Mesenchymal stem cell (in vitro differentiated cells and primary cell): Measurements from ENCODE around the gene ATP1B3.
A peak's percentile ranks its signal among the peaks of the same experiment; 100 is the strongest.

Experiments used
- DNase-seq: peaks from one replicate; pipeline ENCODE4 v3.0.0-alpha.2; 2013
- H2AFZ ChIP-seq: one replicate; pipeline ENCODE4 v1.6.1; 2013; ENCODE audit warnings: low read depth, mild to moderate bottlenecking, control low read depth, inconsistent platforms, low read length, moderate library complexity
- H2AK5ac ChIP-seq: 2 replicates; pipeline ENCODE4 v1.6.1; 2013; ENCODE audit warnings: low read length, moderate library complexity, mild to moderate bottlenecking, inconsistent platforms; ENCODE audit not compliant: severe bottlenecking
- H2BK120ac ChIP-seq: one replicate; pipeline ENCODE4 v1.6.1; 2013; ENCODE audit warnings: low read depth, mild to moderate bottlenecking, inconsistent platforms, low read length, moderate library complexity
- H2BK12ac ChIP-seq, 2 experiments: one replicate each; pipeline ENCODE4 v1.6.1; 2013; ENCODE audit warnings: inconsistent platforms in 2 of 2, low read length in 2 of 2, mild to moderate bottlenecking in 2 of 2, moderate library complexity in 2 of 2, control low read depth in 1 of 2
- H2BK15ac ChIP-seq: one replicate; pipeline ENCODE4 v1.6.1; 2013; ENCODE audit warnings: mild to moderate bottlenecking, low read depth, inconsistent platforms; ENCODE audit not compliant: poor library complexity, severe bottlenecking
- H2BK5ac ChIP-seq: 2 replicates; pipeline ENCODE4 v1.6.1; 2013; ENCODE audit warnings: low read depth, mild to moderate bottlenecking, low read length, control low read depth, inconsistent platforms; ENCODE audit not compliant: poor library complexity, severe bottlenecking
- H3K14ac ChIP-seq, 2 experiments: one replicate each; pipeline ENCODE4 v1.6.1; 2013; ENCODE audit warnings: inconsistent platforms in 2 of 2, low read length in 2 of 2, control low read depth in 1 of 2, mild to moderate bottlenecking in 1 of 2, moderate library complexity in 1 of 2
- H3K18ac ChIP-seq, 2 experiments: one replicate each; pipeline ENCODE4 v1.6.1; 2013; ENCODE audit warnings: inconsistent platforms in 2 of 2, low read length in 2 of 2, control low read depth in 1 of 2, low read depth in 1 of 2, mild to moderate bottlenecking in 1 of 2
- H3K23ac ChIP-seq, 2 experiments: one replicate each; pipeline ENCODE4 v1.6.1; 2013; ENCODE audit warnings: inconsistent platforms in 2 of 2, low read length in 2 of 2, mild to moderate bottlenecking in 2 of 2, moderate library complexity in 2 of 2, control low read depth in 1 of 2
- H3K27ac ChIP-seq: 2 replicates; pipeline ENCODE4 v1.5.1; 2013; ENCODE audit warnings: mild to moderate bottlenecking, moderate library complexity, low read length, control low read depth, inconsistent platforms; ENCODE audit not compliant: poor library complexity, severe bottlenecking
- H3K27me3 ChIP-seq, 2 experiments: 2 replicates each; pipeline versions ENCODE4 v1.6.1 to v1.7.0; 2013; ENCODE audit warnings: low read length in 2 of 2, mild to moderate bottlenecking in 2 of 2, moderate library complexity in 2 of 2, control low read depth in 1 of 2, inconsistent platforms in 1 of 2; ENCODE audit not compliant: control insufficient read depth in 1 of 2, insufficient read depth in 1 of 2
- H3K36me3 ChIP-seq, 2 experiments: 2 replicates each; pipeline versions ENCODE4 v1.6.1 to v1.7.0; 2013; ENCODE audit warnings: low read length in 2 of 2, control low read depth in 1 of 2, inconsistent platforms in 1 of 2, low read depth in 1 of 2, mild to moderate bottlenecking in 1 of 2; ENCODE audit not compliant: insufficient read depth in 2 of 2, control insufficient read depth in 1 of 2
- H3K4ac ChIP-seq, 2 experiments: one replicate each; pipeline ENCODE4 v1.6.1; 2013; ENCODE audit warnings: inconsistent platforms in 2 of 2, low read length in 2 of 2, mild to moderate bottlenecking in 2 of 2, moderate library complexity in 2 of 2, control low read depth in 1 of 2, low read depth in 1 of 2
- H3K4me1 ChIP-seq: 2 replicates; pipeline ENCODE4 v1.6.1; 2013; ENCODE audit warnings: low read depth, low read length, control low read depth; ENCODE audit not compliant: control insufficient read depth, insufficient read depth
- H3K4me2 ChIP-seq: 2 replicates; pipeline ENCODE4 v1.6.1; 2013; ENCODE audit warnings: low read length, mild to moderate bottlenecking, inconsistent platforms; ENCODE audit not compliant: poor library complexity, severe bottlenecking
- H3K4me3 ChIP-seq, 2 experiments: 2 replicates each; pipeline versions ENCODE4 v1.5.1 to v1.7.0; 2013; ENCODE audit warnings: low read length in 2 of 2, mild to moderate bottlenecking in 2 of 2, control low read depth in 1 of 2, low read depth in 1 of 2; ENCODE audit not compliant: insufficient read depth in 1 of 2
- H3K79me1 ChIP-seq: replicated peaks from 2 replicates; pipeline ENCODE4 v1.6.1; 2013; ENCODE audit warnings: mild to moderate bottlenecking, control low read depth, low read length, inconsistent platforms; ENCODE audit not compliant: poor library complexity, severe bottlenecking
- H3K9ac ChIP-seq: 2 replicates; pipeline ENCODE4 v1.7.0; 2013; ENCODE audit warnings: mild to moderate bottlenecking, low read length, moderate library complexity
- H3K9me3 ChIP-seq: 2 replicates; pipeline ENCODE4 v1.7.0; 2013; ENCODE audit warnings: mild to moderate bottlenecking, low read length; ENCODE audit not compliant: control insufficient read depth
- H4K8ac ChIP-seq: one replicate; pipeline ENCODE4 v1.6.1; 2013; ENCODE audit warnings: inconsistent platforms, mild to moderate bottlenecking, low read length, moderate library complexity
- H4K91ac ChIP-seq: one replicate; pipeline ENCODE4 v1.6.1; 2013; ENCODE audit warnings: mild to moderate bottlenecking, low read length, inconsistent platforms
- WGBS: methylation state at CpG from one replicate; pipeline ENCODE4 v1.1.7; 2013; ENCODE audit warnings: mixed read lengths; 5-methylcytosine and 5-hydroxymethylcytosine counted together

ATP1B3 gene

GRCh38 chr3:141940194-141940776 lies 63.8 kb downstream of the ATP1B3 start:
- Histone ChIP-seq H2AK5ac (no peak overlapping the region), H2AFZ (no peak overlapping the region), H2BK12ac (no peak overlapping the region), H3K9me3 (no peaks in the 10 kb centered on the region), H3K18ac (no peak overlapping the region), H3K27me3 (no peaks in the 10 kb centered on the region), H3K4ac (peak overlapping the region in 1 of 2 experiments; percentile 14), H3K14ac (no peak overlapping the region), H2BK5ac (no peak overlapping the region), H3K4me1 (peaks cover 3% of the 10 kb centered on the region), H3K36me3 (peaks cover 0 to 1% of the 10 kb centered on the region in 2 experiments), H4K91ac (no peak overlapping the region), H3K23ac (no peak overlapping the region), H3K4me3 (no peak overlapping the region), H2BK15ac (no peak overlapping the region), H4K8ac (no peak overlapping the region), H3K9ac (no peak overlapping the region), H2BK120ac (no peak overlapping the region), H3K79me1 (no peaks in the 10 kb centered on the region), H3K4me2 (no peak overlapping the region), H3K27ac (no peak overlapping the region)
- 68% methylated on average over 11 of the region's 12 CpGs for WGBS
- peak; percentile 69 for DNase-seq

GRCh38 chr3:141941093-141941492 lies 64.7 kb downstream of the ATP1B3 start:
- Histone ChIP-seq H2BK120ac (no peak overlapping the region), H3K4me3 (no peak overlapping the region), H2BK12ac (no peak overlapping the region), H3K79me1 (no peaks in the 10 kb centered on the region), H3K36me3 (peaks cover 0 to 7% of the 10 kb centered on the region in 2 experiments), H3K23ac (no peak overlapping the region), H4K8ac (no peak overlapping the region), H3K9ac (no peak overlapping the region), H3K4me2 (no peak overlapping the region), H3K27ac (no peak overlapping the region), H2AFZ (no peak overlapping the region), H4K91ac (no peak overlapping the region), H2BK15ac (no peak overlapping the region), H3K4me1 (peaks cover 3% of the 10 kb centered on the region), H3K9me3 (no peaks in the 10 kb centered on the region), H2AK5ac (no peak overlapping the region), H2BK5ac (no peak overlapping the region), H3K27me3 (no peaks in the 10 kb centered on the region), H3K18ac (no peak overlapping the region), H3K14ac (no peak overlapping the region), H3K4ac (no peak overlapping the region)
- no peak for DNase-seq
- 69% methylated on average over 8 of the region's 8 CpGs for WGBS

DNA sequence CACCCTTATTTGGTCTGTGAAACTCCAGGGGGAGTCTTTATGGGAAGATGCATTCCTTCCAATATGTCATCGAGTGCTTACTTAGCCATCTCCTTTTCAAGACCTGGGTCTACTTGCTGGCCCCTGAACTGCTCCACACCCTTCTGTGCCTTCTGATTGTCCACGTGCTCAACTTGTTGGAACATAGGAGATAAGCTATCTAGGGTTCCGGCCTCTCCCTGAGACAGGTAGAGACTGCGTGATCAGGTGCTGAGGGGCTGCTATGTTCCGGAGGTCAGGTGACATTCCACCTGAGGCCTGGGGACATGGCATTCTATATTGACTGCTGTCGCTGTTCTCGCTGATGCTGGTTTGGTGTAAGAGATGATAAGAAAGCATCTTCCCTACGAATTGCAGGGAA lies 65.6 kb downstream of the ATP1B3 start:
- Histone ChIP-seq H2BK120ac (no peak overlapping the region), H3K18ac (no peak overlapping the region), H3K4ac (no peak overlapping the region), H2BK12ac (no peak overlapping the region), H2BK5ac (no peak overlapping the region), H3K9ac (no peak overlapping the region), H3K4me2 (no peak overlapping the region), H3K4me3 (no peak overlapping the region), H3K27me3 (no peaks in the 10 kb centered on the region), H3K36me3 (peaks cover 0 to 7% of the 10 kb centered on the region in 2 experiments), H2AK5ac (no peak overlapping the region), H4K8ac (no peak overlapping the region), H3K27ac (no peak overlapping the region), H3K4me1 (peaks cover 3% of the 10 kb centered on the region), H2BK15ac (no peak overlapping the region), H3K79me1 (no peaks in the 10 kb centered on the region), H3K9me3 (no peaks in the 10 kb centered on the region), H3K14ac (no peak overlapping the region), H2AFZ (no peak overlapping the region), H4K91ac (no peak overlapping the region), H3K23ac (no peak overlapping the region)
- DNase-seq, result no peak
- WGBS, result 97% methylated on average over 8 of the region's 8 CpGs

DNA sequence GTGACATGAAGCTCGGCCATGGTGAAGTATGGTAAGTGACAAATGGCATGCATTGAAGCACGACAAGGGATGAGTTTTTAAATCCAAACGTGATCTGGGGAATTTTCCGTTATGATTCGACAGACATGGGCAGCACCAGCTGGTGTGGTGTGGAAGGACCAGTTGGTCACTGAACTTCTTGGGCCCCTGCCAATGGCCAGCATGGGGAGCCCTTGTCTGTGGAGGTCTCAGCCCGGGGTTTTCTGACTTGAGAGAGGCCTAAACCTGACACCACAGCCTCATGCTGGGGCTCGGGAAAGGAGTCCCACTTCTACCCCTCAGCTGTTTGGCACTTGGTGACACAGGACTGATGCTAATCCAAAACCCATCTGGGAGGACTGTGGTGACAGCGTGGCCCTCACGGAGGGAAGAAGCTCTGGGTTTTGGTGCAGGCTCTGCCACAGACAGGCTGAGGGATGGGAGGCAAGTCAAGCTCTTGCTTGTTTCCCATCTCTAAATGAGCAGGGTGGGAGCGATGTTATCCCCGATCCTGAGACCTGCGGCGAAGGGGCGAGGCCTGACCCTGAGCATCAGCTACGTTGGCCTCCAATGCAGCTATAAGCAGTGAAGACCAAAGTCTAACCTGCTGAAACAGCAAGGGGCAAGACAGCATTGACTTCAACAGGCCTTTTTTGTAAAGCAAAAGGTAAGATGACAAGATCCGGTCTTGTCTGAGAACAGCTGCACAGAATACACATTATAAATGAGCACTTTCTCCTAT lies 69.5 kb downstream of the ATP1B3 start:
- Histone ChIP-seq H3K4me1 (no peaks in the 10 kb centered on the region), H2BK12ac (no peak overlapping the region), H2BK5ac (no peak overlapping the region), H4K91ac (no peak overlapping the region), H2AK5ac (no peak overlapping the region), H3K18ac (no peak overlapping the region), H3K27me3 (no peaks in the 10 kb centered on the region), H3K36me3 (peaks cover 1 to 22% of the 10 kb centered on the region in 2 experiments), H3K27ac (no peak overlapping the region), H2BK120ac (no peak overlapping the region), H3K79me1 (no peaks in the 10 kb centered on the region), H3K9ac (no peak overlapping the region), H3K4me2 (no peak overlapping the region), H2BK15ac (no peak overlapping the region), H3K4me3 (no peak overlapping the region), H3K14ac (no peak overlapping the region), H3K23ac (no peak overlapping the region), H4K8ac (no peak overlapping the region), H3K4ac (no peak overlapping the region), H3K9me3 (no peaks in the 10 kb centered on the region), H2AFZ (no peak overlapping the region)
- DNase-seq, result no peak
- 90% methylated on average over 16 of the region's 16 CpGs for WGBS
